Measurements from ENCODE around the gene RAX2. TPM values are rescaled to one million over a fixed set of nuclear protein-coding genes. Genes with fewer than 3 reads are reported as not detected.

The RAX2 gene
- total and polyA plus RNA-seq, 2 donors (not counting 3 experiments of a cell fraction or from before 2014, with no cell fraction given) = not detected

DNA sequence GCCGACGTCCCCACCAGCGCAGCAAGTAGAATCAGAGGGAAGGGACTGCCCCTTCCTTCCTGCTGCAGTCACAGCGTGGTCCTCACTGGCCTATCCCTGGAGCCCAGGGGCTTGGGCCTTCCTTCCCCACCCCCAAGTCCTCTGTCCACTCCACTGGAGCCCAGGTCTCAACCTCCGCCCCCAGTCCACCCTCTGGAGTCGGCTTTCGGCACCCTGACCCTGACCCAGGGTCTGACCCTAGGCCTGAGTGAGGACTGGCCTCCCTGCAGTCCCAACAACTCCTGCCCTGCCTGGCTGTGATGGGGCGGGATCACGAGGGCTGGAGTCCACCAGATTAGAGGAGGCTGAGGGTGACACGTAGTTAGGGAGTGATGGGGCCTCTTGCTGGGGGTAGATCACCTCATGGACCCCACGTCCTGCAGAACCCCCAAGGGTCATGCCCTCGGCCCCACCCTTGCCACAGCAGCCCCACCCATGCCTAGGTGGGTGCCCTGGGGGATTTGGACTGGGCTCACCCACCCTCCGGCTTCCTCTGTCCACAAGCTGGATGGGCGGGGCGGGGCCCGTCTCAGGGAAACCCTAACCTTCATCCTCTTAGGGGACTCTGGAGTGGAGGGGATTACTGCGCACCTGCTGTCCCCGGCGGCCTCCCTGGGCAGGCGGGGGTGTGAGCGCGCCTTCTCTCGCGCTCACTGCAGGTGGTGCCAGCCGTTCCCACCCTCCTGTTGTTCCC is 3.8 kb downstream of the RAX2 start:
- Histone ChIP-seq H3K27me3 (ENCODE audit: control insufficient read depth in 2 of 2, insufficient read depth in 2 of 2, low read length in 2 of 2) (no peaks in the 10 kb centered on the region), H3K79me2 (ENCODE audit: control insufficient read depth, insufficient read depth, low read length) (peaks cover 3% of the 10 kb centered on the region), H3K9me3 (replicated peaks; ENCODE audit: control insufficient read depth, insufficient read depth, low read length) (no peaks in the 10 kb centered on the region), H2AFZ (ENCODE audit: low read depth, low read length) (no peak overlapping the region), H3K4me1 (ENCODE audit: control insufficient read depth, extremely low read depth, insufficient read depth, low read length) (peaks cover 11% of the 10 kb centered on the region), H3K36me3 (ENCODE audit: control insufficient read depth in 2 of 2, extremely low read depth in 1 of 2, insufficient read depth in 2 of 2, low read length in 2 of 2) (peaks cover 2 to 10% of the 10 kb centered on the region in 2 experiments), H3K9me1 (replicated peaks; ENCODE audit: control insufficient read depth, extremely low read depth, insufficient read depth, low read length) (no peaks in the 10 kb centered on the region), H3K4me2 (ENCODE audit: insufficient read depth, low read length) (no peak overlapping the region), H3K27ac (ENCODE audit: insufficient read depth, low read depth, low read length) (no peak overlapping the region), H3K4me3 (replicated peaks in 1 of 3; ENCODE audit: insufficient read depth in 1 of 3, low read depth in 1 of 3, low read length in 3 of 3) (no peak overlapping the region), H4K20me1 (replicated peaks; ENCODE audit: control insufficient read depth, extremely low read depth, insufficient read depth, low read length) (no peaks in the 10 kb centered on the region), H3K9ac (replicated peaks; ENCODE audit: extremely low read depth, insufficient read depth, low read length) (no peak overlapping the region)
- TF ChIP-seq POLR2A (IDR thresholded peaks at IDR 0.05; ENCODE audit: low read depth, low read length) (no peak), MYC (IDR thresholded peaks at IDR 0.05; ENCODE audit: low read depth, low read length) (no peak)
- dilution Hi-C loops (cut with MboI; ENCODE audit: extremely low pct_ligation_motif_present, low sequenced_read_pairs) (no loop called here), intact Hi-C loops (cut with micrococcal nuclease) (no loop called here)
- DNase-seq (ENCODE audit: low read depth, low spot score) (no peak), FAIRE-seq (no peak)
- CTCF ChIA-PET = interaction anchor here (1.0 kb wide), 1 partner anchor 53 kb away, joined by 3 read pairs; no protein-coding TSS in a partner anchor
- POLR2A ChIA-PET = no interaction called here
- no TSS peak for BruUV-seq (replicated peaks)

- FAIRE-seq (no peak), DNase-seq (ENCODE audit: low read depth, low spot score) (no peak)
- BruUV-seq (replicated peaks) = no TSS peak
- no peak overlapping the region for H3K4me3 ChIP-seq (replicated peaks in 1 of 3; ENCODE audit: insufficient read depth in 1 of 3, low read depth in 1 of 3, low read length in 3 of 3)
- no peak overlapping the region for H2AFZ ChIP-seq (ENCODE audit: low read depth, low read length)
- H3K9me1 ChIP-seq (replicated peaks; ENCODE audit: control insufficient read depth, extremely low read depth, insufficient read depth, low read length) = no peaks in the 10 kb centered on the region
- H3K9ac ChIP-seq (replicated peaks; ENCODE audit: extremely low read depth, insufficient read depth, low read length) = no peak overlapping the region
- POLR2A ChIA-PET = no interaction called here
- peaks cover 2 to 10% of the 10 kb centered on the region in 2 experiments for H3K36me3 ChIP-seq (ENCODE audit: control insufficient read depth in 2 of 2, extremely low read depth in 1 of 2, insufficient read depth in 2 of 2, low read length in 2 of 2)
- H4K20me1 ChIP-seq (replicated peaks; ENCODE audit: control insufficient read depth, extremely low read depth, insufficient read depth, low read length) = no peaks in the 10 kb centered on the region
- H3K9me3 ChIP-seq (replicated peaks; ENCODE audit: control insufficient read depth, insufficient read depth, low read length) = no peaks in the 10 kb centered on the region
- H3K27me3 ChIP-seq (ENCODE audit: control insufficient read depth in 2 of 2, insufficient read depth in 2 of 2, low read length in 2 of 2) = no peaks in the 10 kb centered on the region
- H3K27ac ChIP-seq (ENCODE audit: insufficient read depth, low read depth, low read length) = no peak overlapping the region
- dilution Hi-C loops (cut with MboI; ENCODE audit: extremely low pct_ligation_motif_present, low sequenced_read_pairs) = no loop called here
- peaks cover 4% of the 10 kb centered on the region for H3K79me2 ChIP-seq (ENCODE audit: control insufficient read depth, insufficient read depth, low read length)
- H3K4me2 ChIP-seq (ENCODE audit: insufficient read depth, low read length) = no peak overlapping the region
- H3K4me1 ChIP-seq (ENCODE audit: control insufficient read depth, extremely low read depth, insufficient read depth, low read length) = peaks cover 14% of the 10 kb centered on the region
- CTCF ChIA-PET = interaction anchor here (2.1 kb wide), 1 partner anchor 54 kb away, joined by 8 read pairs; no protein-coding TSS in a partner anchor
- intact Hi-C loops (cut with micrococcal nuclease) = no loop called here
- no peak for TF ChIP-seq MAX (IDR thresholded peaks at IDR 0.05; ENCODE audit: insufficient read depth, insufficient read length)
- no peak for TF ChIP-seq JUN (IDR thresholded peaks at IDR 0.05; ENCODE audit: borderline replicate concordance, insufficient read depth, insufficient read length, low read depth)
- TF ChIP-seq POLR2A (IDR thresholded peaks at IDR 0.05; ENCODE audit: low read depth, low read length) = no peak
- no peak for TF ChIP-seq FOS (IDR thresholded peaks at IDR 0.05; ENCODE audit: borderline replicate concordance, insufficient read depth, low read length)
- TF ChIP-seq, protein P1, sequence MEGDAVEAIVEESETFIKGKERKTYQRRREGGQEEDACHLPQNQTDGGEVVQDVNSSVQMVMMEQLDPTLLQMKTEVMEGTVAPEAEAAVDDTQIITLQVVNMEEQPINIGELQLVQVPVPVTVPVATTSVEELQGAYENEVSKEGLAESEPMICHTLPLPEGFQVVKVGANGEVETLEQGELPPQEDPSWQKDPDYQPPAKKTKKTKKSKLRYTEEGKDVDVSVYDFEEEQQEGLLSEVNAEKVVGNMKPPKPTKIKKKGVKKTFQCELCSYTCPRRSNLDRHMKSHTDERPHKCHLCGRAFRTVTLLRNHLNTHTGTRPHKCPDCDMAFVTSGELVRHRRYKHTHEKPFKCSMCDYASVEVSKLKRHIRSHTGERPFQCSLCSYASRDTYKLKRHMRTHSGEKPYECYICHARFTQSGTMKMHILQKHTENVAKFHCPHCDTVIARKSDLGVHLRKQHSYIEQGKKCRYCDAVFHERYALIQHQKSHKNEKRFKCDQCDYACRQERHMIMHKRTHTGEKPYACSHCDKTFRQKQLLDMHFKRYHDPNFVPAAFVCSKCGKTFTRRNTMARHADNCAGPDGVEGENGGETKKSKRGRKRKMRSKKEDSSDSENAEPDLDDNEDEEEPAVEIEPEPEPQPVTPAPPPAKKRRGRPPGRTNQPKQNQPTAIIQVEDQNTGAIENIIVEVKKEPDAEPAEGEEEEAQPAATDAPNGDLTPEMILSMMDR (IDR thresholded peaks at IDR 0.05; ENCODE audit: extremely low read depth in 1 of 2, insufficient read depth in 1 of 2, low read depth in 1 of 2, low read length in 2 of 2) = no peak
- no peak for TF ChIP-seq POLR2AphosphoS5 (IDR thresholded peaks at IDR 0.05; ENCODE audit: insufficient read depth, low read depth, low read length)
- TF ChIP-seq GATA2 (IDR thresholded peaks at IDR 0.05; ENCODE audit: insufficient read depth, insufficient read length, low read depth, low read length) = no peak
- no peak for TF ChIP-seq EZH2 (IDR thresholded peaks at IDR 0.05; ENCODE audit: borderline replicate concordance, low read depth, low read length, severe bottlenecking)
- no peak for TF ChIP-seq MYC (IDR thresholded peaks at IDR 0.05; ENCODE audit: low read depth, low read length)
These were observed 5.0 kb downstream of the RAX2 start for GRCh38 chr19:3767050-3767449.
